HL-60 (cell line): ENCODE data around the gene MOCS3.

Source experiments
- CTCF ChIP-seq: IDR thresholded peaks from one replicate; pipeline ENCODE4 v1.5.1; 2011; ENCODE audit warnings: low read length, control low read depth, inconsistent platforms; ENCODE audit not compliant: insufficient read depth
- GABPA ChIP-seq: IDR thresholded peaks from 2 replicates; pipeline ENCODE4 v1.6.1; 2012; ENCODE audit warnings: low read depth
- REST ChIP-seq: IDR thresholded peaks from 2 replicates; pipeline ENCODE4 v1.6.1; 2012; ENCODE audit warnings: low read depth; ENCODE audit not compliant: insufficient replicate concordance

- TF ChIP-seq CTCF (no peak), REST (no peak), GABPA (no peak)
Observed at GRCh38 chr20:51004781-51005180, 46.2 kb downstream of the MOCS3 start.
